Osteocyte (in vitro differentiated cells): Measurements from ENCODE around the gene LAMA1. TPM values are rescaled to one million over a fixed set of nuclear protein-coding genes. Genes with fewer than 3 reads are reported as not detected.

Source experiments
- DNase-seq: peaks from one replicate; pipeline ENCODE4 v3.0.0; 2021; ENCODE audit warnings: mixed read lengths; ENCODE audit not compliant: unreplicated experiment; ENCODE audit errors: extremely low spot score
- H3K27ac Mint-ChIP-seq: one replicate; pipeline ENCODE4 v1.8.0; 2021; ENCODE audit warnings: mild to moderate bottlenecking, mixed read lengths; ENCODE audit not compliant: unreplicated experiment
- H3K27me3 Mint-ChIP-seq: one replicate; pipeline ENCODE4 v1.8.0; 2021; ENCODE audit warnings: mixed read lengths; ENCODE audit not compliant: unreplicated experiment
- H3K36me3 Mint-ChIP-seq: one replicate; pipeline ENCODE4 v1.8.0; 2021; ENCODE audit warnings: mixed read lengths; ENCODE audit not compliant: unreplicated experiment
- H3K4me1 Mint-ChIP-seq: one replicate; pipeline ENCODE4 v1.8.0; 2021; ENCODE audit warnings: mixed read lengths; ENCODE audit not compliant: unreplicated experiment
- H3K4me3 Mint-ChIP-seq: one replicate; pipeline ENCODE4 v1.8.0; 2021; ENCODE audit warnings: mild to moderate bottlenecking, moderate library complexity, mixed read lengths; ENCODE audit not compliant: unreplicated experiment
- H3K9me3 Mint-ChIP-seq: one replicate; pipeline ENCODE4 v1.8.0; 2021; ENCODE audit warnings: mixed read lengths; ENCODE audit not compliant: unreplicated experiment
- total RNA-seq: library from RNA; stranded (reverse); gene quantifications from 2 replicates; pipeline ENCODE4 v1.2.1, GENCODE V29; 2021
- TF ChIP-seq, protein P1 (sequence below): fragments of 200-600 bp; sonication (generic); IDR thresholded peaks from 2 replicates; pipeline ENCODE4 v1.5.0; 2021; ENCODE audit warnings: antibody characterized with exemption, mild to moderate bottlenecking, moderate library complexity

LAMA1 gene
- total RNA-seq, 1 donor from 2014 or later = 0.30 TPM

DNA sequence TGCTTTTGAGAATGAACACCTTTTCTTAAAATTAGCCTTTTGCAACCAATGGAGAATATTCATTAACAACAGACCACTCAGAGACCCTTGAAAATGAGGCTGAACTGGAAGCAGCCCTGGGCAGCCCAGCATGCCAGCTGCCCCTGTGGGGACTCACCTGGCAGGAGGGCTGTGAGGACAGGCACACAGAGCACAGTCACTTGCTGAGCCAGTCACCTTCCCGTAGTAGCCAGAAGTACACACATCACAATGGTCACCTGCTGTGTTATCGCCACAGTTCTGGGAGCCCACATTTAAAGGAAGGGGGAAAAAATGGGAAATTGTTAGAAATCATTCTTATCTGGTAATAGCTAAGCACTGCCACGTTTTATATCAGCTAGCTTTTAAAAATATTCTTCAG, 115.5 kb downstream of the LAMA1 start:
- TF ChIP-seq, protein P1, sequence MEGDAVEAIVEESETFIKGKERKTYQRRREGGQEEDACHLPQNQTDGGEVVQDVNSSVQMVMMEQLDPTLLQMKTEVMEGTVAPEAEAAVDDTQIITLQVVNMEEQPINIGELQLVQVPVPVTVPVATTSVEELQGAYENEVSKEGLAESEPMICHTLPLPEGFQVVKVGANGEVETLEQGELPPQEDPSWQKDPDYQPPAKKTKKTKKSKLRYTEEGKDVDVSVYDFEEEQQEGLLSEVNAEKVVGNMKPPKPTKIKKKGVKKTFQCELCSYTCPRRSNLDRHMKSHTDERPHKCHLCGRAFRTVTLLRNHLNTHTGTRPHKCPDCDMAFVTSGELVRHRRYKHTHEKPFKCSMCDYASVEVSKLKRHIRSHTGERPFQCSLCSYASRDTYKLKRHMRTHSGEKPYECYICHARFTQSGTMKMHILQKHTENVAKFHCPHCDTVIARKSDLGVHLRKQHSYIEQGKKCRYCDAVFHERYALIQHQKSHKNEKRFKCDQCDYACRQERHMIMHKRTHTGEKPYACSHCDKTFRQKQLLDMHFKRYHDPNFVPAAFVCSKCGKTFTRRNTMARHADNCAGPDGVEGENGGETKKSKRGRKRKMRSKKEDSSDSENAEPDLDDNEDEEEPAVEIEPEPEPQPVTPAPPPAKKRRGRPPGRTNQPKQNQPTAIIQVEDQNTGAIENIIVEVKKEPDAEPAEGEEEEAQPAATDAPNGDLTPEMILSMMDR = no peak
- Mint-ChIP-seq H3K9me3 (no peaks in the 10 kb centered on the region), H3K4me1 (no peaks in the 10 kb centered on the region), H3K4me3 (no peak overlapping the region), H3K27me3 (peaks cover 20% of the 10 kb centered on the region), H3K36me3 (no peaks in the 10 kb centered on the region), H3K27ac (no peak overlapping the region)
- DNase-seq = no peak

DNA sequence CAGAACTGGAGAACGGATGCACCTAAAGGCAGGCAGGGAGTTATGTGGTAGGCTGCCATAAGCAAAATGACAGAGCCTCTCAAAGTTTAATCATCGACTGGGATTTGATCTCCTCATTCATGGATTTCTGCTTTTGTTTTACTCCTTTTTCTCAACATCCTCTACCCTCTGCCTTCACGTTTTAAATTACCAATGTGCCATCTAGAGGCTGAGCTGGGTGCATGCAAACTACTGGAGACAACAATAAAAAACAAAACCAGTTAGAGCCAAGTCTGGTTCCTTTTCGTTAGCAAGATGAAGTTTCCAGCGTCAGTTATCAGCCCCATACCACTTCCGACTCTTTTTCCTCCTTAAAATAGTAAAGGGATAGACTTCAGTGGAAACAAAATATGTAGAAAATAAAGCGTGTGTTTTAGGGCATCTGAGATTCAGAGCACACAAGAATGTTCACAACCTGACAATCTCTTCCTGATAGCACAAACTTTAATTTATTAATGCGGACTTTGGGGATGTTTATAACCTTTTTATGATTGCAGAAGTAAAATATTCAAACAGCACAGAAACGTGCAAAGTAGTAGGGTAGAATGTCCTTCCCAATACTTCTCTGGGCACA, 117.0 kb downstream of the LAMA1 start:
- no peak overlapping the region for H3K27ac Mint-ChIP-seq
- DNase-seq = no peak

GRCh38 chr18:6997808-6998207, 119.8 kb downstream of the LAMA1 start:
- no peaks in the 10 kb centered on the region for H3K9me3 Mint-ChIP-seq
- H3K27ac Mint-ChIP-seq = no peak overlapping the region
- no peak overlapping the region for H3K4me3 Mint-ChIP-seq
- H3K27me3 Mint-ChIP-seq = peaks cover 23% of the 10 kb centered on the region
- DNase-seq = no peak
- TF ChIP-seq, protein P1 = no peak
- no peaks in the 10 kb centered on the region for H3K36me3 Mint-ChIP-seq
- H3K4me1 Mint-ChIP-seq = no peaks in the 10 kb centered on the region

More for the DNA sequence above, 117.0 kb downstream of the LAMA1 start:
- TF ChIP-seq, protein P1 = peak; percentile 62
- Mint-ChIP-seq H3K9me3 (no peaks in the 10 kb centered on the region), H3K27me3 (peaks cover 20% of the 10 kb centered on the region), H3K4me3 (no peak overlapping the region), H3K4me1 (no peaks in the 10 kb centered on the region), H3K36me3 (no peaks in the 10 kb centered on the region)

DNA sequence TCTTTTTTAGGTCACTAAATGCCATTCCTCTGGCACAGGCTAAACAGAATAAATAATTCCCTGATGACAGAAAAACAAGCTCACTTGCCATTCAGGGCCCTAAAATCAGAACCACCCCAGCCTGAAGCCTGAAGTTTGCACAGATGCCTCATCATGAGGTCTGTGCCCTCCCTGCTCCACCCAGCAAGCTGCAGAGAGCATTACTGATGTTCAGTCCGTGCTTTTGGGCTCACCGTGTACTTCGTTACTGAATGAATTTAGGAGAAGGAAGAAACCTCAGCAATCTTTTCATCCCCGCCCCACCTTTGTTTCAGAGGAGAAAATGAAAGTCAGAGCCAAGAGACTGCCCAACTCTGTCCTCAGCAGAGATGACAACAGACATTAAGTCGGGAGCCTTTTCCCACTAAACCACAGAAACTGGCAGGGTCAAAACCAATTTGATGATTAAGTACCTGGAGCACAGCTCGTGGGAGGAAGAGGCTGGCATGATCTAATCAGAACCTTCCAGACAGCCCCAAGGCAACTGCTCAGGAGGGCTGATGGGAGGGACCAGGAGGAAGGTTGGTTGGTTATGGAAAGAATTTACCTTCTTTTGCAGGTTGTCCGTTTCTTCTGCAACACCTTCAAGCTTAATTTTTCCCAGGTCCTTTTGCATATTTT, 122.7 kb downstream of the LAMA1 start:
- Mint-ChIP-seq H3K36me3 (no peaks in the 10 kb centered on the region), H3K27ac (no peak overlapping the region), H3K9me3 (no peaks in the 10 kb centered on the region), H3K4me1 (no peaks in the 10 kb centered on the region), H3K4me3 (no peak overlapping the region), H3K27me3 (peaks cover 12% of the 10 kb centered on the region)
- TF ChIP-seq, protein P1 = no peak
- no peak for DNase-seq

GRCh38 chr18:6994056-6994770, 123.4 kb downstream of the LAMA1 start:
- H3K27ac Mint-ChIP-seq = no peak overlapping the region
- DNase-seq = no peak
- H3K4me1 Mint-ChIP-seq = no peaks in the 10 kb centered on the region

More at GRCh38 chr18:6994056-6994770, 123.4 kb downstream of the LAMA1 start:
- TF ChIP-seq, protein P1 = no peak
- Mint-ChIP-seq H3K4me3 (no peak overlapping the region), H3K9me3 (no peaks in the 10 kb centered on the region), H3K27me3 (peaks cover 9% of the 10 kb centered on the region), H3K36me3 (no peaks in the 10 kb centered on the region)
